T-helper 1 cell treated with Interleukin-12 subunit alpha and Interleukin-12 subunit beta and Interleukin-4 antibody, amounts not matched to agents 30 μg/mL and 1 μg/mL, for 36 hours (primary cell): ENCODE data around the gene MVB12B.

Experiments
- H3K27ac Mint-ChIP-seq: one replicate; pipeline ENCODE4 v1.8.0; 2021; ENCODE audit warnings: mild to moderate bottlenecking, mixed read lengths
- H3K27me3 Mint-ChIP-seq: one replicate; pipeline ENCODE4 v1.8.0; 2021; ENCODE audit warnings: low read depth, mixed read lengths
- H3K36me3 Mint-ChIP-seq: one replicate; pipeline ENCODE4 v1.8.0; 2021; ENCODE audit warnings: low read depth, mixed read lengths
- H3K4me1 Mint-ChIP-seq: one replicate; pipeline ENCODE4 v1.8.0; 2021; ENCODE audit warnings: low read depth, mixed read lengths
- H3K4me3 Mint-ChIP-seq: one replicate; pipeline ENCODE4 v1.8.0; 2021; ENCODE audit warnings: mild to moderate bottlenecking, moderate library complexity, mixed read lengths
- H3K9me3 Mint-ChIP-seq: one replicate; pipeline ENCODE4 v1.8.0; 2021; ENCODE audit warnings: mixed read lengths

Gene MVB12B

GRCh38 chr9:126500600-126501382, 174.2 kb downstream of the MVB12B start:
- H3K4me3 Mint-ChIP-seq = no peak overlapping the region
- no peak overlapping the region for H3K27ac Mint-ChIP-seq
- H3K9me3 Mint-ChIP-seq = no peaks in the 10 kb centered on the region
- H3K27me3 Mint-ChIP-seq = peaks cover 15% of the 10 kb centered on the region
- no peaks in the 10 kb centered on the region for H3K36me3 Mint-ChIP-seq
- peaks cover 2% of the 10 kb centered on the region for H3K4me1 Mint-ChIP-seq

DNA sequence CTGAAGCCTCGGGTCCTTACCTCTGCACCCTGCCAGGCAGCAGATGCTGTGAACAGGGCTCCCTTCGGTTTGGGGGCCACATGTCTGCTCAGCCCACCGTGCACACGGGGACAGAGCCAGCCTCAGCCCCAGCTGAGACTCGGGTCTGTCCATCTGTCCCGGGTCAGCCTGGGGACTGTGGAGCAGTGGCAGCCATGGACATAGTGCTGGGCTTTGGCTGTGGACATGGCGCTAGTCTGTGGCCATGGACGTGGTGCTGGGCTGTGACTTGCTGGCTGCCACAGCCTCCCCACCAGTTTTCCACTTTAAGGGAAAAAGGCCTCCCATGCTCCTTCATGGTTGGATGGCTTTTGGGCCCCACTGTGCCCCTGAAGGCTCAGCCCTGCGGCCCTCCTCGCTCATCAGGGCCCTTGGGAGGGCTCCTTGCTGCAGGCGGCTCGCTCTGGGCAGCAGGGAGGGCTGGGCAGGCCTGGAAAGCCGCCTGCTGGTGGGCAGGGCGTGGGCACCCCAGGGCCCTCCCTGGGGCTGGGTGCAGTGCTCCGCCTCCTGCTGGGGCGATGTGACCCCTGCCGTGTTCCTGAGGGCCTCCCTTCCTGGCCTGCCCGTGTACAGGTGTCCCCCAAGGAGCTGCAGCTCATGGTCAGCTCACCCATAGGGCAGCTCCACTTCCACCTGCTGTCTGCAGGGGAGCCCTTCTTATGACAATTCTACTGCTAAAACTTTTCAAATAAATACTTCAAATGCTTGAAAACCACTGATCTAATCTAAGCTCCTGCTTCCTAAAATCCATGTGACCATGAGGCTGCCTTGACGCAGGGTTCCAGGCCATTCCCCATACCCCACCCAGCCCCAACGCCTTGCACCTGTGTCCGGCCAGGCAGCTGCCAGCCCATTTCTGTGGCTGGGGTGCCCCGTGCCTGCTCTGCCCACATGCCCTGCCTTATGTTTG, 175.0 kb downstream of the MVB12B start:
- Mint-ChIP-seq H3K9me3 (no peaks in the 10 kb centered on the region), H3K4me1 (peaks cover 2% of the 10 kb centered on the region), H3K27me3 (peaks cover 15% of the 10 kb centered on the region), H3K4me3 (no peak overlapping the region), H3K27ac (no peak overlapping the region), H3K36me3 (no peaks in the 10 kb centered on the region)

GRCh38 chr9:126502417-126503332, 176.0 kb downstream of the MVB12B start:
- Mint-ChIP-seq H3K4me1 (peaks cover 2% of the 10 kb centered on the region), H3K9me3 (no peaks in the 10 kb centered on the region), H3K36me3 (no peaks in the 10 kb centered on the region), H3K27ac (no peak overlapping the region), H3K27me3 (peaks cover 15% of the 10 kb centered on the region), H3K4me3 (no peak overlapping the region)

DNA sequence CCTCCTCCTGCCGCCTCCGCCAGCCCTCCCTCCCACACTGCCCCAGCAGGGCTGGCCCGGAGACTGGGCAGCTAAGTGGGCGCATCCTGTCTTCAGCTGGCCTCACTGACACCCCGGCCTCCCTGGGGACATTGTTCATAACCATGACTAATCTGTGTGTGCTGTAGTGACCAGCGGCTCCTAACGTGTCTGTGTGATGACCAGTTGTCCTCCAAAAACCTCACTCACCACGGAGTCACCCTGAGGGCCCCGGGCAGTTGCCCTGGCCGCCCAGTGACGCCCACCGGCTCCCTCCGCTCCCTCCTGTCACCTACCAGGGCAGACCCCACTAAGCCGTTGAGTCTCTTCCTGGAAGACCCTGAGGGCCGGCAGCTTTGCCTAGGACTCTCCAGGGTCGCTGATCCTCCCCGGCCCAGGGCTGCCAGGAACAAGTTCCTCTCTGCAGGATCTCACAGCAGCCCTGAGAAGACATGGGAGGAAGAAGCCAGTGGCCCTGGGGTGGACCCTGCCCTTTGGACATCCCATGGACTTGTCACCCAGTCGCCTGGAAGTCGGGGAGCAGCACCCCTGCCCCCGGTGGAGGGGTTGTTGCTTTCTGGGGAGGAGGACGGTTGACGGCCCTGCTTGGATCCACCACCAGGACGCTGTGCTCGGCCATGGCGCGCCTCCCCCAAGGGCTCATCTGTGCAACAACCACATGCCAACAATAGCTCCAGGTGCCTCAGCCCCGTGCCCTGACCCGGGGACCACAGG, 176.9 kb downstream of the MVB12B start:
- Mint-ChIP-seq H3K36me3 (no peaks in the 10 kb centered on the region), H3K4me1 (peaks cover 2% of the 10 kb centered on the region), H3K27ac (no peak overlapping the region), H3K9me3 (no peaks in the 10 kb centered on the region), H3K4me3 (no peak overlapping the region), H3K27me3 (peaks cover 17% of the 10 kb centered on the region)

DNA sequence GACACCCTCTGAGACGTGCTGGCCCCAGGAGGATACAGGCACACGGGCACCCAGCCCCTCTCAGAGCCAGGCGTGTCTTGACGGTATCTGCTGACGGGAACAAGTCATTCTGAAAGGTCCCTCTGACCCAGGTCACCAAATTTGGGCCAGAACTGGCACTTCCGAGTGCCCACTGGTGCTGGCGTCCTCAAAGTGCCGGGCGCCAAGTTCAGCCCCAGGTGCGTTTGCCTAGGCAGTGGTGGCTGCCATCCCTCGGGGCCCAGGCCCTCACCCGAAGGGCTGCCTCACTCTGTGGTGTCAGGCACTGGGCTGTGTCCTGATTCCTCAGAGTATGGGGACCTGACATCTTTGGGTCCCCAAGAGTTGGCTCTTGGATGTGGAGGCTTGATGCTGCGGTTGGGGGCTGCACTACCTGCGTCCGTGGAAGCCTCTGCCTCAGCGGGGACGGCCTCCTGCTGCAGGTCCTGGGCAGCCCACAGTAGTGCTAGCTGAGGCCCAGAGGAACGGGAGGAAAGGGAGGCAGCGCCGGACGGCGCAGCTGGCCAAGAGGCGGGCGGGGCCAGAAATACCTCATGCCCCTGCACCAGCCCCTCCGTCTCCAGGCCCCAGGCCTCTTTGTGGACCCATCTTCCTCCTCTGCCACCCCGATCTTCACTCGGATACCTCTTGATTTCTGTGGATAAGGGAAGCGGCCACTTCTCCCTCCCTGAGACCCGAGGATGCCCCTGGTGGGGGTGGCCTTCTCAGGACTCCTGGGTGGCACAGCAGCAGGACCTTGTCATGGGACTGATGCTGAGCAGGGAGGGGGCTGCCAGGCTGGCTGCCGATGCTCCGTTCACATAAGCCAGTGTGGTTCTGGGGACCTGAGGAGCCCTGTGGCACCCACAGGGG, 177.7 kb downstream of the MVB12B start:
- no peak overlapping the region for H3K4me3 Mint-ChIP-seq
- peaks cover 2% of the 10 kb centered on the region for H3K4me1 Mint-ChIP-seq
- H3K27me3 Mint-ChIP-seq = peaks cover 22% of the 10 kb centered on the region
- H3K27ac Mint-ChIP-seq = no peak overlapping the region
- no peaks in the 10 kb centered on the region for H3K36me3 Mint-ChIP-seq
- no peaks in the 10 kb centered on the region for H3K9me3 Mint-ChIP-seq

GRCh38 chr9:126504977-126505455, 178.4 kb downstream of the MVB12B start:
- Mint-ChIP-seq H3K4me3 (no peak overlapping the region), H3K9me3 (no peaks in the 10 kb centered on the region), H3K27ac (no peak overlapping the region), H3K36me3 (no peaks in the 10 kb centered on the region), H3K4me1 (peaks cover 2% of the 10 kb centered on the region), H3K27me3 (peaks cover 21% of the 10 kb centered on the region)

DNA sequence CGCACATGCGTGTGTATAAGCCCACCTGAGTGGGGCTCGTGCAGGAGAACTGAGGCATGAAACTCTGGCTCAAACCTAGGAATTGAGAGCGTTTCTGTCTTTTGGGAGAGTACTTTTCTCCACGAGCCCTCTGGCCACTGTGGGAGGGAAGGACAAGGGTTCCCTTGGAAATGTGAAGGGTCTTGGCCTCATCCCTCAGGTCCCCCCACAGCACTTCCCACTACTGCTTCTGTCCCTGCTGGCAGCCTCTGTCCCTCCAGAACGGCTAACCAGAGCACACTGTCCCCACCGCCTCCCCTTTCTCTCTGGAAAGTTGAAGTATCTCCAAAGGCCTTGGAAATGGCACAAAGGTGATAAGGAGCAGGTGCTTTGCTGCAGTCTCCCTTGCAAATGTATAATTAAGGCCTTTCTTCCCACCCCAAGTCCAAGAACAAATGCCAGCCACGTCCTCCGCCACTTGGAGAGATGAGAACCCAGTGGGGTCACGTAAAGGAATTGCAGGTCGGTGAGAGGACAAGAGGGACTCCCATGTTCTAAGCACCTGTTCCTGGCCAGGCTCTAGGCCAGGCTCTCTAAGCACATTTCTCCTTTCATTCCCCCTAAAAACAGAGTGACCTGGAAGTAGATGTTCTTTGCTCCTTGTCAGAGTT, 179.2 kb downstream of the MVB12B start:
- H3K4me1 Mint-ChIP-seq = peaks cover 1% of the 10 kb centered on the region
- H3K27me3 Mint-ChIP-seq = peaks cover 13% of the 10 kb centered on the region
- no peaks in the 10 kb centered on the region for H3K9me3 Mint-ChIP-seq

DNA sequence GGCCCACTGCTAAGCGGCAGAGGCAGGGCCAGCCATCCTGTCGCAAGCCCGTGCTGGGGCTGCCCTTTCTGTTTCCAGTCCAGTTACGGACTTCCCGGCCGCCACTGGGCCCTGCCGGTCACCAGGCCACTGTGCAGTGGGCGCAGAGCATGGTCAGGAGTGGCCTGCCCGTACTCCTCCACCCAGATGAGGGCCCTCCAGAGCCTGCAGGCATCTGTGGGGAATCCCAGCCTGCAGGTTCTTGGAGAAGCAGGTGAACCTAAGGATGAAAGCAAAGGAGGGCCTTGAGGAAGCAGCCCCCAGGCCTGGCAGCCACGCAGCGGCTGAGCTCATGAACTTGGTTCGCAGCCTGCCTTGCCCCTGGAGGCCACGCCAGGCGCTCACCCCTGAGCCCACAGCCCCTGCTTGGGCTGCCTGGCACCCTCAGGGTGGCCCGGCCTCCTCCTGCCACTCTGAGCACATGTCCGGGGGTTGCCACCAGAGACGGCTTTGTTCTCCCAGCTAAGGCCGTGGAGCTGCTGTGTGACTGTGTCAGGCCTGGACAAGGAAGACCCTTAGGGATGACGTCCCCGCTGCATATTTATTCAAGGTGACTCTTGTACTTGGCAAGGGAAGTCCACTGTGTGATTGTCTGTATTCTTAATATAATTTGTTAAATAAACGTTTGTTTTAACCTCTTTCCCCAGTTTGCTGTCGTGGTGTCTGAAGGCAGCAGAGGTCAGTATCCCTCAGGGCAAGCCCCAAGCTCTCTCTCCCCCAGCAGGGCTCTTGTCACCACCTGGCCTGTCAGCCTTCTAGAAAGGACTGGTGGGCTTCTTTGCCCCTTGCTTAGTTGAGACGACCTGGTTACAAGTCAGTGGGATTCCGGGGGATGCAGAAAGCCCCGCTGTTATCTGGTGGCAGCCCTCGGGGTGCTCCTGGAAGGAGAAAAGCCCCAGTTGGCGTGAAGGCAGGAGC, 180.0 kb downstream of the MVB12B start:
- Mint-ChIP-seq H3K4me1 (no peaks in the 10 kb centered on the region), H3K27ac (no peak overlapping the region), H3K9me3 (no peaks in the 10 kb centered on the region), H3K27me3 (peaks cover 16% of the 10 kb centered on the region), H3K4me3 (no peak overlapping the region), H3K36me3 (no peaks in the 10 kb centered on the region)

More for the DNA sequence above, 179.2 kb downstream of the MVB12B start:
- no peak overlapping the region for H3K27ac Mint-ChIP-seq
- no peak overlapping the region for H3K4me3 Mint-ChIP-seq
- H3K36me3 Mint-ChIP-seq = no peaks in the 10 kb centered on the region

DNA sequence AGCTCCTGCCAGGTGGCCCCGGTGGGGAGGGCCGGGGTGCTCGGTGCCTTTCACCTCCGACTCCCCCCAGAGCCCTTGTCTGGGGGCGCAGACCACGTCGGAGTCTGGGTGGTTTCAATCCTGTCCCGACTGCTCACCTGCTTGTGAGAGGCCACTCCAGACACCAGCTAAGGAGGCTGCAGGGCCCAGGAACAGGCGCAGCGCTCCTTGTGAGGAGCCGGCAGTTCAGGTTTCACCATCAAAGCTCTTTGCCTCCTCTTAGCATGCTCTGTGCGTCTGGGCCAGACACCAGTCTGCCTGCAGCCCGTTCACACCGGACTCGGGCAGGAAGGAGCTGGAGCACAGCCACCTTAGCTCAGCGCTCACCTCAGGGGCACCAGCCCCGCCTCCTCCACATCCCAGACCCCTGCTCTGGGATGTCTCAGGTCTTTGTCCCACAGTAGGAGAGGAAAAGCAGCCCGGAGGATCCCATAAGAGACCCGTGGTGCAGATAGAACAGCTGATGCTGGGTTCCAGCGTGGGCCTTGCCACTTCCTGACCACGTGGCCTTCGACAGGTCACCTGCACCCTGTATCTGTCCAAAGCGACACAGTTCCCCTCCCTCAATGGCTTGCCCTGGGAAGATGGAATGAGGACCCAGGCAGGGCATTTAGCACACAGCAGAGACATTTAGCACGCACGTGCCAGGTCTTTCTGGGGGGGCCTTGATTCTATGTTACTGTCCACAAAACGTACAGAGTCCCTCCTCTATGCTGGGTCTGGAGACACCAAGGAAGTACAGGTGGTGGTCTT, 180.9 kb downstream of the MVB12B start:
- Mint-ChIP-seq H3K27me3 (peaks cover 22% of the 10 kb centered on the region), H3K27ac (no peak overlapping the region), H3K4me1 (no peaks in the 10 kb centered on the region), H3K36me3 (no peaks in the 10 kb centered on the region), H3K9me3 (no peaks in the 10 kb centered on the region), H3K4me3 (no peak overlapping the region)

DNA sequence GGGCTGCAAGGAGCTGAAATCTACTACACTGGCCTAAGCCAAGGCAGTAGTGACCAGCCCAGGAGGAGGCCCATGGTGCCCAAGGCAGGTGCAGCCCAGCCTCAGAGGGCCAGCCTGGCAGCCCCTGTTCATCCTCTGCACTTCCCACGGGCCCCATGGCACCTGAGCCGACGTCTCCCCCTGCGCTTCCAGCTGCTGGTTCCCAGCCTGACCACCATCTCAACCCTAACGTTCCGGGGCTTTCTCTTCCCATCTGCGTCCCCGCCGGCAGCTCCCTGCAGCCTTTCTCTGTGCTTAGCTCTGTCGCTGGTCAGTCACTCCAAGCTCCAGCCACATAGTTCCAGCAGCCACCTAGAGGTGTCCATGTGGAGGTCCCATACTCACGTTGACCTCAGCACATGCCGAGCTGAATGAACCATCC, 181.6 kb downstream of the MVB12B start:
- no peak overlapping the region for H3K27ac Mint-ChIP-seq
- no peaks in the 10 kb centered on the region for H3K36me3 Mint-ChIP-seq
- H3K4me3 Mint-ChIP-seq = no peak overlapping the region
- peaks cover 26% of the 10 kb centered on the region for H3K27me3 Mint-ChIP-seq
- no peaks in the 10 kb centered on the region for H3K9me3 Mint-ChIP-seq
- no peaks in the 10 kb centered on the region for H3K4me1 Mint-ChIP-seq

GRCh38 chr9:126508928-126509327, 182.3 kb downstream of the MVB12B start:
- H3K27me3 Mint-ChIP-seq = peaks cover 33% of the 10 kb centered on the region
- H3K27ac Mint-ChIP-seq = peak overlapping the region; percentile 1
- no peak overlapping the region for H3K4me3 Mint-ChIP-seq
- no peaks in the 10 kb centered on the region for H3K4me1 Mint-ChIP-seq
- no peaks in the 10 kb centered on the region for H3K9me3 Mint-ChIP-seq
- H3K36me3 Mint-ChIP-seq = no peaks in the 10 kb centered on the region
